Activated T-cell treated with anti-CD3 and anti-CD28 coated beads for 1 hour (primary cell): ENCODE data around the gene SOX8.

Experiments used
- DNase-seq: peaks from one replicate; pipeline ENCODE4 v3.0.0-alpha.2; 2020; ENCODE audit warnings: low read depth

SOX8 gene

DNA sequence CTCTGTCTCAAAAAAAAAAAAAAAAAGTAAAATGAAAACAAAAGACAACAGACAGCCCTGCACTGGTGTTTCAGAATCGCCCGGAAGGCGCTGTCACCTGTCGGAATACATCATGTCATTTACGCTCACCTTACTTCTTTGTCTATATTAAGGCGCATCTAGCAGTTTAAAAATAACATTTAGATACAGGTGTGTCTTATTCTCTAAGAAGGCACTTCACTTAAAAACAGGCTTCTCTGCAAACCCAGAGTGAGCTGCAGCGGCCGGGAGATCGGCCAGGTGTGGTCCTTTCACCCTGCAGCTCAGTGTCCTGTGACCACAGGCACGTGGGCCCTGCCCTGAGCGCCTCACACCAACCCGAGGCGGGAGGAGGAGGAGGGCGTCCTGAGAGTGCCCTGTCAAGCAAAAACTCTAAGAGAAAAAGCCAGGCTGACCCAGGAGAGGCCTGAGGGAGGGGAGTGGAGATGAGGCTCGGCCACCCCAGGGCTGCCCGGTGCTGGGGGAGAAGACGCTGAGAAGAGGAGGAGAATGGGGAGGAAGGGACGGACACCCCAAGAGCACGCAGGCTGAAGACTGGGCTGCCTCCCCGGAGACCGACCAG is 7.5 kb upstream of the SOX8 start:
- no peak for DNase-seq

DNA sequence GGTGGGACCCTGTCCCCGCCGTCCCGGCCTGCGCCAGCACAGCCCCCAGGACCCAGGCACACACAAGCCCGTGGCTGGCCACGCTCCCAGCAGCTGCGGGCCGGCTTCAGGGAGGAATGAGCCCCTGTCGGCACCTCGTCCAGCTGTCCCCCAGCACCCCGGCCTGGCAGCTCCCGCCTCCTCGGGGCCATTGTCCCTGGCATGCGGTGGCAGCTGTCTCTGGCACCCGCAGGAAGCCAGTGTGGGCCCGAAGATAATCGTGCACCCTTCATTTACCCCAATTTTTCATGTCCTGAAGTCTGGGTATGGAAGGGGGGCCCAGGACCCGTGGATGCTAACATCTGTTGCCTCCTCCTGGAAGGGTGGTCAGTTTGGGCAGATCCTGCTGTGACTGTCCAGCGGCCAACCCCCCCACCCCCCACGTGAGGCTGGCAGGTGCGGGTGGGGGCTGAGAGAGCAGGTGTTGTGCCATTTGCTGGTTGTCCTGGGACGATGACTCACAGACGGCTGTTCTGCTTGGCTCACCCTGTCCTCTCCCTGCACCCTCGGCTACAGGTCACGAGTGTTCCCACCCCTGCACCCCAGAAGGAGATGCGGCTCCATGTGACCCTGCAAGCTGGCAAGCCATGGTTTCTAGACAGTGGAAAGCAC is 6.8 kb upstream of the SOX8 start:
- DNase-seq = no peak

DNA sequence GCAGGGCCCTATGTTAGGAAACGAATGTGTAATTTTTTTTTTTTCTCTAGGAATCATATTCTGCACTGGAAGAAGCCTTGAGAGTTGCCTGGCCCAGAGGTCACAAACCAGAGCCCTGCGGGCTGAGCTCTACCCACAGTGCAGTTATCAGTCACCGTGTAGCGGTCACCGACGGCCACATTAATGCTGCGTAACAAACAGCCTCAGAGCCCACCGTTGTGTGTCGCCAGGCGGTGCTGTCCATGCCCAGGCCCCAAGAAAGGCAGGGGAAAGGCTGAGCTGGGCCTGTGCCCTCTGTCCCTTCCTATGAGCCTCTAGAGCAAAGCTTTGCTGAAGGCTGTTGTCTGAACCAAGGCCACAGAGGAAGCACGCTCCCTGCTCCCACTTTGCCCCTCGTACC is 6.3 kb upstream of the SOX8 start:
- DNase-seq = no peak

DNA sequence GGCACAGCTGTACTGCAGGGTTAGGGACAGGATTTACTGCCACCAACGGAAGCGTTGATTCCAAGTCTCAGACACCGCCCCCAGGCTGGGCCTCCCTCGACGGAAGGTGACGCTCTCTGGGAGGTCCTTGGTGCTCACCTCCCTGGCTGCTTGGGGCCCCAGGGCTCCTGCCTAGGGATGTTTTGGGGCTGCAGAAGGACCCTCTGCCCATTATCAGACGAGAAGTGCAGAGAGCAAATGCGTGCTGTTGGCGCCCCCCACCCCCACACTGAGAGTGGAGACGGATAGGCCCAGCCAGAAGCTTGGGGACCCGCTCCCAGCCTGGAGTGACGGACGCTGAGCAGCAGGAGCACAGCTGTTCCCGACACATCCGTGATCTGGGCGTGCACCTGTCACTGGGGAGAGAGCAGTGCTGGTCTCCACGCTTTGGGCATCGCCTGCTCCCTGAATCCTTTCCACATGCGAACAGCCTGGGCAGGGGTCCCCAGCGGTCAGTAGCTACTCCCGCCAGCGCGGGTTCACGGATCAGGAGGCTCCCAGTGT is 5.1 kb upstream of the SOX8 start:
- DNase-seq = no peak

DNA sequence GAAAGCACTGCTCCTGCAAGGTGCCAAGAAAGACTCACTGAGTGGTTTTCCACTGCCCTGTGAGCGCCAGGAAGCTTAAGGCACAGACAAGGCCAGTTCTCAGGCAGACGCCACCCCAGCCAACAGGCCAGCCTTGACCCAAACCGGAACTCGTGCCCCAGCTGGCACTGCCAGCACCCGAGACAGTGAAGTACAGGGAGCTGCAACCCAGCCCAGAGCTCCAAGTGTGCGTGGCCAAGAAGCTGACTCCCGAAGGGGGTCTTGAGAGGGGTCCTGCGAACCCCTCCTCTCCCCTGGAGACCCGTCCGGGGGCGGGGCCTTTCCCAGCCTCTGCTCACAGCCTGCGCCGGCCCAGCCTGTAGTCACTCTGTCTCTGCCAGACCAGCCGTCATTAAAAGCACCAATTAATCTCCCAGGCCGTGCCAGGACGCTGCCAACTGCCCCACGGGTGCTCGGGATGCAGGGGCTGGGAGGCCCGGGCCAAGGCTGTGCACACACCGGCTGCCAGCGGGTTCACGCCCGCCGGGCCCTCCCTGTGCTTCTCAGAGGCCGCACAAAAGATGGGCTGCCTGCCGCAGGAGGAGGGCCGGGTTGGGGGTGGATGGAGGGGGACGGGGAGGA is 4.4 kb upstream of the SOX8 start:
- DNase-seq = no peak

DNA sequence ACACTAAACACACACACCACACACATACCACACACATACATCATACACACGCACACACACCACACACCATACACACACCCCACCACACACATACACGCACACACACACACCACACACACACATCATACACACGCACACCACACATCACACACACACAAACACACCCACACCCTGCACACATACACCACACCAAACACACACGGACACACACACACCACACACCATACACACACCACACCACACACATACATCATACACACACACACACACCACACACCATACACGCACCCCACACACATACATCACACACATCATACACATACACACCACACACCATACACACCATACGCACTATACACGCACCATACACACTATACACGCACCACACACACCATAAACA is 3.7 kb upstream of the SOX8 start:
- no peak for DNase-seq

DNA sequence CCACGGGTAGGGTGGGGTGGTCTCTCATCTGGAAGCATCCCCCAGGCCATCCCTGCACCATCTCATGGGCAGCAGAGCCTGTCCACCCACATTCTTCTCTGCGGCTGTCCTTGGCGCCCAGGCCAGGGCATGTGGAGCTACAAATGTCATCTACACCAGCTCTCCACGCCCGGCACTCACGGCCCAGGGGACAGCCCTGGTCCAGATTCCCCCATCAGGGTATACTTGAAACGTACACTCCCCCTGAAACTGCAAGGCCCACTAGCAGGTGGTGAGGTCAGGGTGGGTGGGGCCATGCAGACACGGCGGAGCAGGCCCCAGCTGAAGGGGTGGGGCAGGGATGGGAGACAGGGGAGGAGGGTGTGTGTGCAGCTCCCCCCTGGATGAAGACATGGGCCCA is 3.2 kb upstream of the SOX8 start:
- no peak for DNase-seq

DNA sequence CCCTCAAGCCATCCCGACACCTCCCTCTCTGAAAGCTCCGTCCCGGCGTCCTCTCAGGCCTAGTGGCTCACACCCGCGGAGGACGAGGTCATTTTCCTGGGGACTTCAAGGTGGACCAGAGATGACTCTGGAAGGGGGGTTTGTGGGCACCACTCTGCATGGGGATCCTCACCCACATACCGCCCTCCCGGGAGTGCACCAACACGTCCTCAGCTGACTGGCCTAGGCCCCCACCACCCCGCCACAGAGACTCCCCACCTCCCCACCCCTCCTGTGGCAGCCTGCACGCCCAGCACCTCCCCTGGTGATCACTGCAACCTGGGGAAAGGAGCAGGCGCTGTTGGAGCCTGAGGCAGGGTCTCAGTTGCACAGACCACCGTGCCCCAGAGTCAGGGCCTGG is 2.4 kb upstream of the SOX8 start:
- DNase-seq = no peak

DNA sequence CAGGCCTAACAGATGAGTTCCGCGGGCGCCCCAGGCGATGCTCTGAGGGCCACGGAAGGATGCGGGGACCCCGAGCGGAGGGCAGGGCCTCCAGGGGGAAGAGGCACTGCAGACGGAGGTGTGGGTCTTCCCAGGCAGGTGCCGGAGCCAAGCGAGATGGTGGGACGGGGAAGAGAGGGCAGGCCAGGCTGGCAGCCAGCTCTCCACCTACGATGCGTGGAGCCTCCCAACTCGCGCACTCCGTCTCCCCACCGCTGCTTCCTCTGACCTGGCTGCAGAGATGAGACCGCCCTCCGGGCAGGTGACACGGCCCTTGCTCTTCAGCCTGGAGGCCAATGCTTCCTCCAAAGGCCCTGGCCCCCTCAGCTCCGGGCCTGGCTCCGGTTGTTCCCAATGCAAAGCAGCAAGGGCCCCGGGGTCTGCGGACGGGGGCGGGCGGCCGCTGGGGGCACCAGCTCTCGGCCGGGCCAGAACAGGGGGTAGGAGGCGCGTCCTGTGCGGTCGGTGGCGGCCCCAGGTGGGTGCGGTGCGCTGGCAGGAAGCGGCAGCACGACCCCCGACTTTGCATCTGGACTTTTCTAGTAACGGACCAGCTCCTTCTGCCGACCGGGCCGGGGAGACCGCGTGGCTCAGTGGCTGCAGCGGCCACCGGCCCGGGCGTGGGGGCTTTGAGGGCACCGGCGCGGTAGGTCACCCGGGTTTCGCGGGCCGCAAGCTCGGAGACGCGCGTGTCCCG is 1.5 kb upstream of the SOX8 start:
- DNase-seq = no peak

DNA sequence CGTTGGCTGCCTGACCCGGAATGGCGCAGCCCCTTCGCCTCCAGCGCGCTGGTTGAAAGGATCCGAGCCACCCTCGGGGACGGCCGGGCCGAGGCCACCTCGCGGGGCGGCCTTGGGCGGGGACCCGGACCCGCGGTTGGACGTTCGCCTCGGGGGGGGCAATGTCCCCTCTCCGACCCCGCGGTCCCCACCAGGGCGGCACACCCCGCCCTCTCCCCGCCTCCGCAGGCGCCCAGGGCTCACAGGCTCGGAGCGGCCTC is 1.0 kb upstream of the SOX8 start:
- no peak for DNase-seq

DNA sequence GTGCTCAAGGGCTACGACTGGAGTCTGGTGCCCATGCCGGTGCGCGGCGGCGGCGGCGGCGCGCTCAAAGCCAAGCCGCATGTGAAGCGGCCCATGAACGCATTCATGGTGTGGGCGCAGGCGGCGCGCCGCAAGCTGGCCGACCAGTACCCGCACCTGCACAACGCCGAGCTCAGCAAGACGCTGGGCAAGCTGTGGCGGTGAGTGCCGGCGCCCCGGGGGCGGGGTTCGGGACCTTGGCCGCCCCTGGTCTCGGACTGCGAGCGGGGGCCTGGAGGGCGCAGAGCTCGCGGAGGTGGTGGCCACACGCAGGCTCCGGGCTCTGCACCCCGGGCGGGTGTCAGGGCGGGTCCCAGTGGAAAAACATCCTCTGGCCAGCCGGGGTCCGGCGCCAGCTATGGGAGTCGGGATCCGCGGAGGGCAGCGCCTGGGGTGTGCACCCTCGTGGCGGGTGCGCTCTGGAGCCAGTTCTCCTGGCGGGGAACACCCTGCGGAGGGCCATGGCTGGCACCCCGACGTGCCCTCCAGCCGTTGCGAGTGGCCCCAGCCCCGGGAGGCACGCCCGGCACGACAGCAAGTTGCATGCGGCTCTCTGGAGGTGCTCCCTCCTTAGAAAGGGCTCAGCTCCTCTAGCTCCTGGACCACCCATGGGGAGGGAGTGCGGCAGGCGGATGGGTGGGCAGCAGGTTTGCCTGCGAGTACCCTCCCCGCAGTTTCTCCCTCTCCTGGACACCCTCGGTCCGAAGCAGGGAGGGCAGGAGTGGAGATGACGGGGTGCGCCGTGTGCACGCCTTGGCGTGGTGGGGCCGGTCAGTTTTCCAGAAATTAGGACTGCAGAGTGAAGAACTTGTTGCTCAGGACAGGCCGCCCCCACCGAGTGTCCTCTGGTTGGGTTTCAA is 824 bp downstream of the SOX8 start:
- no peak for DNase-seq

DNA sequence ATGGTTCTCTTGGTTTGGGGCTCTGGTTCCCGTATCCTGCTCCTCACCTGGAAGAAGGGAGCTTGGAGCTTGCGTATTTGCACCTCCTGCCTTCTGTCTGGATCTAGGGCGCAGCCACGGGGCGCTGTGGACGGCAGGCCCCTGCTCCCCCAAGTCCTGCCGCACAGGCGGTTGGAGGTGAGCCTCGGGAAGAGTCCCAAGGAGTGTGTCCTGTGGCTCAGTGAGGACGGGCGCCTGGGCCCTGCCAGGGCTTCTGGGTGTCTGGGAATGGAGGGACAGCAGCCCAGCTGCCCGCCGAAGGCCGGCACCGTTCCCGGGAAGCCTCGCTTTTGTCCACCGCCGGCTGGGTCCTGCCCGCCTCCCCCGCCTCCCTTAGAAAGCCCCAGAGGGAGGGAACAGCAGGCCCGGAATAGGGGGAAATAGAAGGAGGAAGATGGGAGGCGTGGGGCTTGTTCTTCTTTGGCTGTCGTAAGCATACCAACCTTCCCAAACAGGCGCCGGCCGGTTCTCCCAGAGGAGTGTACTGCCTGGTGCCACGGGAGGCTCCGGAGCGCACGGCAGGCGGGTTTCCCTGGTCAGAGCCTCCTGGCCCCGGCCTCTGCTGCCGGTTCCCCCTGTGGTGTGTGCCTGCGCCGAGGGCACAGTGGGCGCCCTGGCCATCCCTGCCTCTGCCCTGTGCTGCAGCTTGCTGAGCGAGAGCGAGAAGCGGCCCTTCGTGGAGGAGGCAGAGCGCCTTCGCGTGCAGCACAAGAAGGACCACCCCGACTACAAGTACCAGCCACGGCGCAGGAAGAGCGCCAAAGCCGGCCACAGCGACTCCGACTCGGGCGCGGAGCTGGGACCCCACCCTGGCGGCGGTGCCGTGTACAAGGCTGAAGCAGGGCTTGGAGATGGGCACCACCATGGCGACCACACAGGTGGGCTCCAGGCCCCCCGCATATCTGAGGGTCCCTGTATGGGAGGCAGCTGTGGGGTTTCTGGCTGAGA is 1.8 kb downstream of the SOX8 start:
- no peak for DNase-seq

DNA sequence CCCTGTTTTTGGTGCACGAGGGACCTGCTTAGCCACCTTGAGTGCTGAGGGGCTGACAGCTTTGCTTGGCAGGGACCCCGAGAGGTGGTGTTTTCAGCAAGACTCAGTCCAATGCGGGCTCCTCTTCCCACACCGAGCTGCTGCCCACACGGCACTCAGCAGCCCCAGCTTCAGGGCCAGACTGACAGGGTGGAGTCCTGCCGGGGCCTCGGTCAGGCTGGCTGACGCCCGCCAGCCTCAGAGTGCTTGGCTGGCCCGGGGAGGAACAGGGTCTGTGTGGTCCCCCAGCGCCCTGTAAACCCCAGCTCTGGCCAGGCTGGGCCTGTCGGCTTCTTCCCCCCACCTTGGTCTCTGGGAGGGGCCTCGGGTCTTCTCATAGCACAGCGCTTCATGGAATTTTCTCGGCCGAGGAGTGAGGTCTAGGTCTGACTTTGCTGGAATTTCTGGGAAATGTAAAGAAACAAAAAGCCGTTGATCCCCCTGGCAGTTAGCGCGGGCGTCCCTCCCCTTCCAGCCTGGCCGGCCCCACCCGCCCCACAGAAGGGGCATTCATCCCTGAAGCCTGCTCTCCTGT is 2.6 kb downstream of the SOX8 start:
- DNase-seq = no peak

DNA sequence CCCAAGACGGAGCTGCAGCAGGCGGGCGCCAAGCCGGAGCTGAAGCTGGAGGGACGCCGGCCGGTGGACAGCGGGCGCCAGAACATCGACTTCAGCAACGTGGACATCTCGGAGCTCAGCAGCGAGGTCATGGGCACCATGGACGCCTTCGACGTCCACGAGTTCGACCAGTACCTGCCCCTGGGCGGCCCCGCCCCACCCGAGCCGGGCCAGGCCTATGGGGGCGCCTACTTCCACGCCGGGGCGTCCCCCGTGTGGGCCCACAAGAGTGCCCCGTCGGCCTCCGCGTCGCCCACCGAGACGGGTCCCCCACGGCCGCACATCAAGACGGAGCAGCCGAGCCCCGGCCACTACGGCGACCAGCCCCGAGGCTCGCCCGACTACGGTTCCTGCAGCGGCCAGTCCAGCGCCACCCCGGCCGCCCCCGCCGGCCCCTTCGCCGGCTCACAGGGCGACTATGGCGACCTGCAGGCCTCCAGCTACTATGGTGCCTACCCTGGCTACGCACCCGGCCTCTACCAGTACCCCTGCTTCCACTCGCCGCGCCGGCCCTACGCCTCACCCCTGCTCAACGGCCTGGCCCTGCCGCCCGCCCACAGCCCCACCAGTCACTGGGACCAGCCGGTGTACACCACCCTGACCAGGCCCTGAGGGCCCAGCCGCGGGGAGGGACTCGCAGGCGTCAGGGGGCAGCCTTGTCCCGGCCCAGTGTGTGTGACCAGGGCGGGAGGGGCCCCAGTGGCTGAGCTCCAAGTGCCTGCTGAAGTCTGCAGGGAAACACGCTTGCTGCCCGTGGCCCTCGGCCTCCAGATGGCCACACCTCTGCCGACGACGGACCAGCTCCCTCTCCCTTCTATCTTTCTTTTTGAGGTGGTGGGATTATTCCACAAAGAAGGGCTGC is 3.4 kb downstream of the SOX8 start:
- no peak for DNase-seq

DNA sequence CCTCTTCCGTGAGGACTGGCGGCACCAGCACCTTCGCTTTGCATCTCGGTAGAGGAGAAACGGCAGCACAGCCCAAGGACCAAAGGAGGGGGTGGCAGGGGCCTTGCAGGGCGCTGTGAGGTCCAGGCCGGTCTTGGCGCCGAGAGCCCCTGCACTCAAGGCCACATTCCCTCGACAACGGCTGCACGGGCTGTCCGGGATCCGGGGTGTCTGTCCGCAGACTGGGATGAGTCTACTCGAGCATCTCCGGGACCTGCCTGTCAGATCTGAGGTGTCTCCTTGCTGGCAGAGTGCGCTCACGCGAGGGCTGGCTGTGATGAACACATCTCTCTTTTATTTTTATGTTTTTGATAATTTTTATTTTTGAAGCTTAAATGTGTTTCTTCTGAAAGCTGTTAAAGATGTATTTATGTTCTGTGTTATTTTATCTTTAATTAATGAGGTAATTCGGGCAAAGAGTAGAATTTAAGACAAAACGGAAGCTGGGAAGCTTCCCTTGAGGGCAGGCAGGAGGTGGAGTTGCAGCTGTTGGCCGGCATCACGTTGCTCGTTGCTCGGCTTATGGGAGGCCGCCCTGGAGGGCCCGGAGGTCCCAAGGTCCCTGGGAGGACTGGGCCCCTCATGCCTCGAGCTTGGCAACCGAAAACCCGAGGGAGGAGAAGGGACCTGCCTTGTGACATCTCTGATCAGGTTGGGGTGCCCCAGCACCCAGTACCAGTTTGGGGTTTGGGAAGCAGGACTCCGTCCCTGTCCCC is 4.3 kb downstream of the SOX8 start:
- no peak for DNase-seq

DNA sequence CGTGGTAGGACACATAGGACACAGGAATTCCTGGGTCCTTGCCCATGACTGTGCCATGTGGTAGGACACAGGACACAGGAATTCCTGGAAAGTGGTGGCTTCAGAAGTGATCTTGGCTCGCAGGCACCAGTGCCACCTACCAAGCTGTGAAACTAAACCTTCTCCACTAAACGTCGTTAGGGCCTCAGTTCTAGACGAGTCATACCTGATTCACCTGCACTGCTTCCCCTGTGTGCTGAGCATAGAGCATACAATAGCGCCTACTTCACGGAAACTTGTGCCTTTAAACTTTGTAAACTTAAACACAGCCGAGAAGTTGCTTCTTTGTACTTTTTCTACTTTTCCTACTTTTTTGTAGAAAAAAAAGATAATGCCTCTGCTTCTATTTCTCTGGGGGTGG is 4.8 kb downstream of the SOX8 start:
- no peak for DNase-seq

DNA sequence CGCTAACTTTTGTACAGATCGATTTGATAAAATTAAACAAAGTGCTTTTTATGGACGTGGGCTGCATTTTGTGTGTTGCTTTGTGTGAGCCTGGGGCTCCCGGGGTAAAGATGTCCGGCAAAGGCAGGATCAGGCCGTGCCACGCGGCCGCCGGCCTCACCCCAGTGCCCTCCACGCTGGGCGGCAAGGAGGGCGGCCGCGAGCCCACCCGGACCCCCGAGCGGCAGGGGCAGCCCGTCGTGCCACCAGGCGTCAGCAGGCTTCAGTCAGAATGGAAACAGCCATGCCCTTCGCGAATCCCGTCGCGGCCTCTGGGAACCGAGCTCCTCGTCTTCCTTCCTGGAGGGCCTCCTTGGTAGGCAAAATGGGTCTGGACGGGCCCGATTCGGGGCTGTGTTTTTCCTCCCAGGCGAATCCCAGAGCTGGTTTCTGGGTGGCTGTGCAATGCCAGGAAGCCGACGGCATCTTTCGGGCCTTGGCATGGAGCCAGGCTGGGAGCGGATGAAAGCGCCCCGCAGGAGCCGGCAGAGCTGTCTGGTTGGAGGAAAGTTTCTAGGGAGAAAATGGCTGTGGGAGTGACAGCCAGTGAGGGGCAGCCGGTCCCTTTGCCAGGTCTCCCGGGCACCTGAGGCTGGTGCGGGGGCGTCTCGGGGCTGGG is 5.5 kb downstream of the SOX8 start:
- DNase-seq = no peak

DNA sequence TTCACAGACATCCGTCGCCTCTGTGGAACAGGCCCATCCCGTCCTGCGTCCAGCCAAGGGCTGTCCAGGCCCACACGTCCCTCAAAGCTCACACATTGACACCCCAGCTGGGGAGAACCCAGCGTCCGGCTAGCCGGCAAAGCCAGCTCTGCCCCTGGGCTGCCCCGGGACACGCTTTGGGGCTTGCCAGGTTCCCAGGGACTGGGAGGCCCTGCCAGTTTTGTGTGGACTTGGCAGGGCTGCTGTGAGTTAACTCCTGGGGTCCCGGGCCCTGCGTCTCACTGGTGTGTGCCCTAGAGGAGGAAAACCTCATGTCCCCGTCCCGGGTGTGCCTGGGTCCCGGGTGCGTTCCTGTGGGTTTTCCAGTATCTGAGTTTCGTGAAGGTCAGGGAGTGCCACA is 6.3 kb downstream of the SOX8 start:
- DNase-seq = no peak
